HCT116 (cell line): ENCODE data around the gene ATXN7L1. TPM values are rescaled to one million over a fixed set of nuclear protein-coding genes. Genes with fewer than 3 reads are reported as not detected.

Source experiments
- ATAC-seq: fragments of 200-7000 bp; cut with Tn5 transposase; 2 replicates; pipeline ENCODE4 v1.9.1; 2020; ENCODE audit warnings: mild to moderate bottlenecking, moderate library complexity
- BruUV-seq: library from RNA; stranded (reverse); fragments of 400-500 nt; replicated peaks from 2 replicates; lab custom pipeline; 2021; lab: Mats Ljungman, UMichigan
- CTCF ChIA-PET: fragments of 300-600 bp; sonication (Branson Sonifier 250); formaldehyde crosslinking; loops from one replicate; lab custom pipeline; 2021; ENCODE audit warnings: antibody characterized with exemption; lab: Charles Lee
- POLR2A ChIA-PET: fragments of 300-600, 350-600 bp; sonication (Branson Sonifier 250); formaldehyde crosslinking; loops from one replicate; lab custom pipeline; 2021; ENCODE audit warnings: antibody characterized with exemption; lab: Charles Lee
- RAD21 ChIA-PET, 2 experiments: fragments of 300-600 bp; sonication (Branson Sonifier 250); formaldehyde crosslinking; loops; one replicate each; lab custom pipeline; 2023; ENCODE audit warnings: low total read pairs in 2 of 2; ENCODE audit not compliant: uncharacterized antibody in 2 of 2, unreplicated experiment in 2 of 2, low non-redundant PET in 1 of 2; lab: Charles Lee
- DNase-seq: peaks from one replicate; pipeline ENCODE4 v3.0.0-alpha.2; 2010; ENCODE audit warnings: low read depth, low spot score
- H2AFZ ChIP-seq: fragments of 200-600 bp; shearing (Covaris generic), sonication (generic); 2 replicates; pipeline ENCODE4 v1.6.1; 2017; ENCODE audit warnings: low read depth, mixed run types, mixed read lengths, antibody characterized with exemption, low read length; ENCODE audit not compliant: poor library complexity, severe bottlenecking
- H3K27ac ChIP-seq: 2 replicates; pipeline ENCODE4 v1.5.1; 2012; ENCODE audit warnings: low read depth, low read length
- H3K27me3 ChIP-seq: fragments of 200-600 bp; sonication (generic); 2 replicates; pipeline ENCODE4 v1.6.1; 2016; ENCODE audit warnings: mixed run types, low read length, mixed read lengths; ENCODE audit not compliant: insufficient read depth
- H3K36me3 ChIP-seq, 2 experiments: fragments of 200-500 bp in 1 of 2; fragments of 200-600 bp in 1 of 2; sonication (Bioruptor generic) in 1 of 2; sonication (generic) in 1 of 2; 2 replicates each; pipeline versions ENCODE4 v1.5.1 to v1.6.1; 2014 to 2016; ENCODE audit warnings: low read length in 2 of 2, inconsistent platforms in 1 of 2, mixed read lengths in 1 of 2, mixed run types in 1 of 2; ENCODE audit not compliant: insufficient read depth in 2 of 2, control insufficient read depth in 1 of 2
- H3K4me1 ChIP-seq, 2 experiments: fragments of 200-600 bp in 1 of 2; sonication (generic) in 1 of 2; 2 replicates each; pipeline versions ENCODE4 v1.5.1 to v1.6.1; 2012 to 2017; ENCODE audit warnings: low read length in 2 of 2, inconsistent platforms in 1 of 2, mild to moderate bottlenecking in 1 of 2, mixed read lengths in 1 of 2, mixed run types in 1 of 2, moderate library complexity in 1 of 2; ENCODE audit not compliant: insufficient read depth in 2 of 2, control insufficient read depth in 1 of 2
- H3K4me2 ChIP-seq: fragments of 200-600 bp; sonication (generic); 2 replicates; pipeline ENCODE4 v1.6.1; 2017; ENCODE audit warnings: mixed run types, low read length, mixed read lengths
- H3K4me3 ChIP-seq, 2 experiments: fragments of 200-600 bp in 1 of 2; sonication (generic) in 1 of 2; replicated peaks in 1 of 2; 2 replicates each; pipeline ENCODE4 v1.5.1; 2011 to 2016; ENCODE audit warnings: low read length in 2 of 2, control low read depth in 1 of 2, low read depth in 1 of 2, mild to moderate bottlenecking in 1 of 2, mixed read lengths in 1 of 2, mixed run types in 1 of 2
- H3K79me2 ChIP-seq: fragments of 200-600 bp; sonication (generic); 2 replicates; pipeline ENCODE4 v1.6.1; 2017; ENCODE audit warnings: mild to moderate bottlenecking, mixed run types, low read length, moderate library complexity, mixed read lengths; ENCODE audit not compliant: insufficient read depth
- H3K9ac ChIP-seq: fragments of 200-600 bp; sonication (generic); 2 replicates; pipeline ENCODE4 v1.6.1; 2016; ENCODE audit warnings: low read length, mixed read lengths
- H3K9me2 ChIP-seq: fragments of 200-600 bp; sonication (generic), shearing (Covaris generic); 2 replicates; pipeline ENCODE4 v1.6.1; 2017; ENCODE audit warnings: mixed run types, mild to moderate bottlenecking, moderate library complexity; ENCODE audit not compliant: insufficient read depth
- H3K9me3 ChIP-seq, 2 experiments: fragments of 200-500 bp in 1 of 2; fragments of 200-600 bp in 1 of 2; sonication (Bioruptor generic) in 1 of 2; sonication (generic) in 1 of 2; 2 replicates each; pipeline ENCODE4 v1.6.1; 2014 to 2017; ENCODE audit warnings: low read length in 2 of 2, mixed read lengths in 2 of 2, inconsistent platforms in 1 of 2, low read depth in 1 of 2, mild to moderate bottlenecking in 1 of 2, mixed run types in 1 of 2, moderate library complexity in 1 of 2; ENCODE audit not compliant: control insufficient read depth in 1 of 2, insufficient read depth in 1 of 2
- H4K20me1 ChIP-seq: fragments of 200-600 bp; sonication (generic), shearing (Covaris generic); 2 replicates; pipeline ENCODE4 v1.6.1; 2017; ENCODE audit warnings: mixed run types, mild to moderate bottlenecking, moderate library complexity; ENCODE audit not compliant: insufficient read depth
- CEBPB ChIP-seq: IDR thresholded peaks from 2 replicates; pipeline ENCODE4 v1.6.1; 2012; ENCODE audit warnings: low read depth
- ELF1 ChIP-seq: IDR thresholded peaks from 2 replicates; pipeline ENCODE4 v1.6.1; 2012; ENCODE audit warnings: low read depth, borderline replicate concordance
- EZH2phosphoT487 ChIP-seq: fragments of 200-600 bp; IDR thresholded peaks from 2 replicates; pipeline ENCODE4 v1.6.1; 2018; ENCODE audit warnings: antibody characterized with exemption, borderline replicate concordance
- FOSL1 ChIP-seq: IDR thresholded peaks from 2 replicates; pipeline ENCODE4 v1.6.1; 2012; ENCODE audit warnings: low read depth
- JUND ChIP-seq: IDR thresholded peaks from 2 replicates; pipeline ENCODE4 v1.6.1; 2012
- POLR2AphosphoS5 ChIP-seq: IDR thresholded peaks from 2 replicates; pipeline ENCODE4 v1.6.1; 2011; ENCODE audit warnings: mild to moderate bottlenecking, low read depth, low read length, moderate library complexity
- SP1 ChIP-seq: IDR thresholded peaks from 2 replicates; pipeline ENCODE4 v1.6.1; 2012; ENCODE audit warnings: low read depth
- intact Hi-C: fragments of 100-400 bp; cut with micrococcal nuclease; formaldehyde crosslinking; loops from 2 replicates; pipeline ENCODE4 v1.10.0; 2022
- total RNA-seq: library from RNA; stranded (reverse); gene quantifications from one replicate; pipeline ENCODE4 v1.2.1, GENCODE V29; 2021; ENCODE audit not compliant: unreplicated experiment

ATXN7L1 gene
- total RNA-seq, 1 experiment from 2014 or later, result 11.5 TPM

DNA sequence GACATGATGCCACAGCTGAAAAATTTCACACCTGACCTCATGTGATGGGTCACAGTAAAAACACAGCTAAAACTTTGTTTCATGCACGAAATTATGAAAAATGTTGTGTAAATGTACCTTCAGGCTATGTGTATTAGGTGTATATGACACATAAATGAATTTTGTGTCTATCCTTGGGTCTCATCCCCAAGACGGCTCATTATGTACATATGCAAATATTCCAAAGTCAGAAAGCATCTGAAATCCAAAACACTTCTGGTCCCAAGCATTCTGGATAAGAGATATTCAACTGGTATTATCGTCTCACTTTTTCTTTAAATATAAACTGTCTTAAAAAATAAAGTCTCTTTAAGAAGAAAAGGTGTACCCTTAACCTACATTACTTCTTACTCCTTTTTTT is 145.4 kb downstream of the ATXN7L1 start:
- ATAC-seq (no peak), DNase-seq (no peak)
- H3K4me3 ChIP-seq, result no peak overlapping the region
- H3K9me2 ChIP-seq, result no peaks in the 10 kb centered on the region
- H4K20me1 ChIP-seq, result no peaks in the 10 kb centered on the region
- CTCF ChIA-PET, result no interaction called here
- no TSS peak for BruUV-seq
- POLR2A ChIA-PET, result no interaction called here
- no peak overlapping the region for H3K4me2 ChIP-seq
- intact Hi-C loops, result no loop called here
- RAD21 ChIA-PET, result no interaction called here
- H3K27me3 ChIP-seq, result no peaks in the 10 kb centered on the region
- no peaks in the 10 kb centered on the region for H3K9me3 ChIP-seq
- no peak overlapping the region for H3K27ac ChIP-seq
- H3K79me2 ChIP-seq, result no peaks in the 10 kb centered on the region
- no peak overlapping the region for H3K9ac ChIP-seq
- TF ChIP-seq JUND (no peak), POLR2AphosphoS5 (no peak), SP1 (no peak), EZH2phosphoT487 (no peak), CEBPB (no peak), ELF1 (no peak)
- no peak overlapping the region for H2AFZ ChIP-seq
- no peaks in the 10 kb centered on the region for H3K4me1 ChIP-seq
- H3K36me3 ChIP-seq, result no peaks in the 10 kb centered on the region

DNA sequence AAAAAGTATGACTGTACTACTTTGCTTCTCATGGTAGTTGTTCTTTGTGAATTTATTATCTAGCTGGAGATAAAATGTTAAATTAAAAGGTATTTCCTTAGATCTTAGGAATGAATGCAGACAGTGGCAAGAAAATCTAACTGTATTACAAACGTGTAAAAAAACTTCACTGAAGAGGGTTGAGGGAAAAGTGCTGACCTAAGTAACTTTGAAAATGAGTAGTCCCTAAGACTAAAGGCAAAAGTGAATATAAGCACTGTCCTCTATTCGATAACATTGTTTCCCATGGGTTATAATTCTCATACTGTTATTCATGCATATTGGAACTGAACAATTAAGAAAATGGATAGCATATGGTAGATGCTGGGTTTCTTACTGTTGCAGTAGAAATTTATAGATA is 148.4 kb downstream of the ATXN7L1 start:
- Histone ChIP-seq H4K20me1 (no peaks in the 10 kb centered on the region), H3K9ac (no peak overlapping the region), H3K79me2 (no peaks in the 10 kb centered on the region), H3K9me2 (no peaks in the 10 kb centered on the region), H3K4me3 (no peak overlapping the region), H3K4me2 (no peak overlapping the region), H3K9me3 (no peaks in the 10 kb centered on the region), H3K27me3 (no peaks in the 10 kb centered on the region), H2AFZ (no peak overlapping the region), H3K36me3 (no peaks in the 10 kb centered on the region), H3K27ac (no peak overlapping the region), H3K4me1 (no peaks in the 10 kb centered on the region)
- DNase-seq (no peak), ATAC-seq (no peak)
- CTCF ChIA-PET, result no interaction called here
- RAD21 ChIA-PET, result no interaction called here
- POLR2A ChIA-PET, result no interaction called here
- no peak for TF ChIP-seq FOSL1
- no peak for TF ChIP-seq CEBPB
- intact Hi-C loops, result no loop called here
- no TSS peak for BruUV-seq
